Body of pancreas (tissue), 4 donors: ENCODE data around the gene LINC00632.

Experiments used
- POLR2A ChIP-seq, 3 donors: fragments of 450-650 bp; IDR thresholded peaks; one replicate each; pipeline ENCODE4 v1.6.1; 2016; ENCODE audit warnings: antibody characterized with exemption in 3 of 3, mild to moderate bottlenecking in 2 of 3
- TF ChIP-seq, protein P1 (sequence below), 7 experiments: fragments of 450-650 bp in 4 of 7; fragments of 200-600 bp in 3 of 7; sonication (generic) in 3 of 7; IDR thresholded peaks; one replicate each; pipeline ENCODE4 v1.5.1; 2016 to 2019; ENCODE audit warnings: antibody characterized with exemption in 7 of 7

- TF ChIP-seq POLR2A (IDR thresholded peaks at IDR 0.05): no peak
- TF ChIP-seq, protein P1, sequence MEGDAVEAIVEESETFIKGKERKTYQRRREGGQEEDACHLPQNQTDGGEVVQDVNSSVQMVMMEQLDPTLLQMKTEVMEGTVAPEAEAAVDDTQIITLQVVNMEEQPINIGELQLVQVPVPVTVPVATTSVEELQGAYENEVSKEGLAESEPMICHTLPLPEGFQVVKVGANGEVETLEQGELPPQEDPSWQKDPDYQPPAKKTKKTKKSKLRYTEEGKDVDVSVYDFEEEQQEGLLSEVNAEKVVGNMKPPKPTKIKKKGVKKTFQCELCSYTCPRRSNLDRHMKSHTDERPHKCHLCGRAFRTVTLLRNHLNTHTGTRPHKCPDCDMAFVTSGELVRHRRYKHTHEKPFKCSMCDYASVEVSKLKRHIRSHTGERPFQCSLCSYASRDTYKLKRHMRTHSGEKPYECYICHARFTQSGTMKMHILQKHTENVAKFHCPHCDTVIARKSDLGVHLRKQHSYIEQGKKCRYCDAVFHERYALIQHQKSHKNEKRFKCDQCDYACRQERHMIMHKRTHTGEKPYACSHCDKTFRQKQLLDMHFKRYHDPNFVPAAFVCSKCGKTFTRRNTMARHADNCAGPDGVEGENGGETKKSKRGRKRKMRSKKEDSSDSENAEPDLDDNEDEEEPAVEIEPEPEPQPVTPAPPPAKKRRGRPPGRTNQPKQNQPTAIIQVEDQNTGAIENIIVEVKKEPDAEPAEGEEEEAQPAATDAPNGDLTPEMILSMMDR (IDR thresholded peaks at IDR 0.05): no peak
Observed at GRCh38 chrX:140815868-140816267, 106.3 kb downstream of the LINC00632 start.
